ENCODE data around the gene ROBO2.

DNA sequence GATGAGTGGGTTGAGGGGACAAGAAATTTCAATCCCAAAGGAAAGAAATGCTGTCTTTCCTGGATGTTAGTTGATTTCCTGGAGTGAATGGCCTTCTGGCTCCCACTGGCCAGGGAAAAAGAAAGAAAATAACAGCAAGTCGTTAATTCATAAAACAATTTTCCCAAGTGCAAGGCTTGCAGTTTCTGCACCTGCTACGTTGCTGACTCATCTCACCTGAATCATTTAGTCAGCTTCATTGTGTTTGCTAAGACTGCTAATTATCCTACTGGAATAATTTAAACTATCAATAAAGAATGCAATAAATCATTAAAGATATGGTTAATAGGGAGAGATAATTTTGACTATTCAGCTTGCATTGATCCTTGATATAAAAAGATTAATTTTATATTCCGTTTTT is 387.6 kb downstream of the ROBO2 start:
- TF ChIP-seq CTCF (conservative IDR thresholded peaks at IDR 0.05) (no peak), ZFX (IDR thresholded peaks at IDR 0.05) (no peak)
